G401 (cell line): ENCODE measurements around the gene GOLGA8K. TPM values are rescaled to one million over a fixed set of nuclear protein-coding genes. Genes with fewer than 3 reads are reported as not detected.
"Not testable (repeated sequence)": the region's sequence is repeated elsewhere in the genome, so short reads cannot be mapped to it uniquely, and the experiment has no call there.

Source experiments
- DNase-seq: peaks from one replicate; pipeline ENCODE4 v3.0.0-alpha.2; 2015; ENCODE audit warnings: low spot score
- in situ Hi-C: cut with HindIII; loops from 2 replicates; pipeline ENCODE4 v1.10.0; 2016; ENCODE audit warnings: low sequenced_read_pairs, mixed read lengths
- total RNA-seq: library from RNA; depleted of rRNA; stranded (reverse); fragments of >200 nt; shearing (Covaris generic); gene quantifications from 2 replicates; pipeline ENCODE4 v1.2.3, GENCODE V29; 2014; rRNA removed

The GOLGA8K gene
- total RNA-seq, 1 experiment from 2014 or later: not detected

DNA sequence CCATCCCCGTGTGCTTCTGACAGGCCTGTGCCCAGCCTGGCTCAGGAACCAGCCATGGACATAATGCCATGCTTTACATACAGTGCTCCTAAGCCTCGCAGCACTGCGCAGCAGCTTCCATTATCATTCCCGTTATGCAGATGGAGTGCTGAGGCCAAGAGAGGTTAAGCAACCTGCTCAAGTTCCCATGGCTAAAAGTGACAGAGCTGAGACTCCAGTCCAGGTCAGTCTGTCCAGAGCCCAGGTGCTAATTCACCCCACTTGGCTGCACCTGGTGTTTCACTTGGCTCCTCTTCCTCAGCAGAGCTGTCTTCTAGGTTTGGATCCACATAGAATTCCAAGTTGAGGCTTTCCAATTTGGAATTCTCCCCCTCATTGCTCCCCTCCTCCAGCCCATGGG is 41.4 kb downstream of the GOLGA8K start:
- in situ Hi-C loops, DNase-seq: not testable (repeated sequence)

GRCh38 chr15:32358462-32358861 is 44.6 kb downstream of the GOLGA8K start:
- DNase-seq, in situ Hi-C loops: not testable (repeated sequence)

DNA sequence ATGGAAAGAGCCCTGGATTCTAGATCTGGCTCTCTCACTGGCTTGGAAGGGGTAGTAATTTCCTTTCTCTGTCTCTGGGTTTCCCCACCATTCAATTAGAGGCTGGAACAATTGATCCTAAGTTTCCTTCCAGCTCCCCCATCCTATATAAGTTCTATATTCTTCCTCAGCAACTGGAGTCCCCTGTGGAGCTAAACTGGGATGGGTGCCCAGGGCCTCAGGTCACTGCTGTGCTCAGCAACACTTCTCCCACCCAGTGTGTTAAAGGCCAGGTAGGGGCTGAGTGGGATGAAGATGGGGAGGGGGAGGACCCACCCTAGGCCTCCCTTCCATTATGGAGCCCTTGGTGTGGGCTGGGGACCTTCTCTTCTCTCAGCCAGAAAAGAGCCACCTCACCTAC is 46.2 kb downstream of the GOLGA8K start:
- DNase-seq, in situ Hi-C loops: not testable (repeated sequence)

- in situ Hi-C loops, DNase-seq: not testable (repeated sequence)
Observed at GRCh38 chr15:32352748-32353147, 50.3 kb downstream of the GOLGA8K start.

GRCh38 chr15:32350563-32351220 is 52.4 kb downstream of the GOLGA8K start:
- in situ Hi-C loops, DNase-seq: not testable (repeated sequence)

GRCh38 chr15:32347037-32347436 is 56.1 kb downstream of the GOLGA8K start:
- in situ Hi-C loops, DNase-seq: not testable (repeated sequence)

- DNase-seq, in situ Hi-C loops: not testable (repeated sequence)
Observed at GRCh38 chr15:32345978-32346547, 57.0 kb downstream of the GOLGA8K start.

DNA sequence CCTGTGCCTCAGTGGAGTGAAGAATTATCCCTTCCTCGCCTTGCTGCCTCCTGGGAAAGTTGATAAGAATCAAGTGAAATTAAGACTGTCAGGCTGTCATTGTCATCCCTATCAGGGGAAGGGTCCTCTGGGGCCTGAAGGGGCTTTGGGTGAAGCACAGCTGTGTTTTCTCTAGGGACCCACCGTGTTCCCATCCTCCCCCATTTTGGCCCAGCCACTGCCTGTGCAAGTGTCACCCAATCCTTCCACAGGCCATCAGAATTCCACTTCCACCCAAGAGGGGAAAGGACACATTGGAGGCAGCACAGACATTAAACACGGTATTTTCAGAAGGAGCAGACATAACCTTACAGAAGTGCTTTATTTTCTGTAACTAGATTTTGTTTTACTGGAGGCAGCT is 59.2 kb downstream of the GOLGA8K start:
- in situ Hi-C loops, DNase-seq: not testable (repeated sequence)

Other genes with a start within 250 kb of the GOLGA8K start
- gene GOLGA8O, start 52.3 kb upstream of the GOLGA8K start, total RNA-seq: not detected in 2 replicates
- gene GOLGA8N, start 190.2 kb upstream of the GOLGA8K start, total RNA-seq: 0.62 TPM in 1 of 2 replicates, not detected in the other
- gene ARHGAP11A, start 212.2 kb upstream of the GOLGA8K start, total RNA-seq: 29.0 and 44.1 TPM in 2 replicates
- 0.18 TPM in 1 of 2 replicates, not detected in the other for gene SCG5, start 238.4 kb upstream of the GOLGA8K start, total RNA-seq